DMS153 (cell line): ENCODE measurements around the gene LMO7.
"Not testable (repeated sequence)": the region's sequence is repeated elsewhere in the genome, so short reads cannot be mapped to it uniquely, and the experiment has no call there.

Experiments
- DNase-seq: peaks from one replicate; lab custom pipeline; 2025; lab: John Stamatoyannopoulos, UW

LMO7 gene

GRCh38 chr13:75647126-75647784, 11.1 kb downstream of the LMO7 start:
- no peak for DNase-seq

DNA sequence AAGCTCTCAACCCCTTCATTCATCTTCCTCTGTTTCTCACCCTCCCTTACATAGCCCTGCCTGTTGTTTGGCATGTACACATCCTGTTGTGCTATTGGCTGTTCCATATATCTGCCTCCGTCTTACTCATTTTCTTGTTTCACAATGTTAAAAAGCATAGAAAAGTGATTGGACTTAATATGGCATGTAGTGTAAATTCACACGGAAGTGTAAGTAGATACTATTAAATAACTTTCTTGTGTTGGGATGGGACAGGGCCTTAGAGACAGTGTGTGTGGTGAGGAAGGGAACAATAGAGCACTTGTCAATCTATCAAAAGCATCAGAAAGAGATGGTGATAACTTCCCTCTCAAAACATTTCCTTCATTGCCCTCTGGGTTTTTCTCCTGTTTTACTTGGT, 12.3 kb downstream of the LMO7 start:
- no peak for DNase-seq

DNA sequence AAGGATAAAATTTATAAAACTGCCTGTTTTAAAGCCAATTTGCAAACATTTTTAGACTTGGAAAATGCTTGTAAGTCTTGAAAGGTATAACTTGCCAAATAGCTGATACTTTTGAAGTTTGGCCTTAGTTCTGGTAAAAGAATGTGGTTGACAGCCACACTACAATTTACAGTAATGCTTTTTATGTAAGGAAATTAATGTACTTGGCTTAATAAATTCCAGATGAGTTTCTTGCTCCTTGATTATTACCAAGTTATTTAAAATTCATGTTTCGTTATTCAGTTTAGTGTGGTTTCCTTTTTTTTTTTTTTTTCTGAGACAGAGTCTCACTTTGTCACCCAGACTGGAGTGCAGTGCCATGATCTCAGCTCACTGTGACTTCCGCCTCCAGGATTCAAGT, 14.9 kb downstream of the LMO7 start:
- no peak for DNase-seq

- DNase-seq, result no peak
Measured at GRCh38 chr13:75652726-75653125, 16.6 kb downstream of the LMO7 start.

GRCh38 chr13:75656425-75656989, 20.4 kb downstream of the LMO7 start:
- no peak for DNase-seq

DNA sequence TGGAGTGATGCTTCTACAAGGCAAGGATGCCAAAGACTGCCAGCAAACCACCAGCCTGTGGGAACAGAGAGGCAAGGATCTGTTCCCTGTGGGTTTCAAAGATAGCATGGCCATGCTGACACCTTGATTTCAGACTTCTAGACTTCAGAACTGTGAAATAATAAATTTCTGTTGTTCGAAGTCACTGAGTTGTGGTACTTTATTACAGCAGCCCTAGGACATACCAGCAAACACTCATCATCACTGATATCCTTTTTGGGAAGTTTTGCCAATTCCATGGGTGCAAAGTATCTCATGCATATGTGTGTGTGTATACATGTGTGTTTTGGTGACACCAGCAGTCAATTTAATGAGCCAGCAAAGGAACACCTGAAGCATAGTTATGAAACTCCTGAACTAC, 21.0 kb downstream of the LMO7 start:
- no peak for DNase-seq

- DNase-seq, result no peak
Measured at GRCh38 chr13:75660694-75661093, 24.6 kb downstream of the LMO7 start.

- DNase-seq, result no peak
Measured at GRCh38 chr13:75661443-75661842, 25.3 kb downstream of the LMO7 start.

DNA sequence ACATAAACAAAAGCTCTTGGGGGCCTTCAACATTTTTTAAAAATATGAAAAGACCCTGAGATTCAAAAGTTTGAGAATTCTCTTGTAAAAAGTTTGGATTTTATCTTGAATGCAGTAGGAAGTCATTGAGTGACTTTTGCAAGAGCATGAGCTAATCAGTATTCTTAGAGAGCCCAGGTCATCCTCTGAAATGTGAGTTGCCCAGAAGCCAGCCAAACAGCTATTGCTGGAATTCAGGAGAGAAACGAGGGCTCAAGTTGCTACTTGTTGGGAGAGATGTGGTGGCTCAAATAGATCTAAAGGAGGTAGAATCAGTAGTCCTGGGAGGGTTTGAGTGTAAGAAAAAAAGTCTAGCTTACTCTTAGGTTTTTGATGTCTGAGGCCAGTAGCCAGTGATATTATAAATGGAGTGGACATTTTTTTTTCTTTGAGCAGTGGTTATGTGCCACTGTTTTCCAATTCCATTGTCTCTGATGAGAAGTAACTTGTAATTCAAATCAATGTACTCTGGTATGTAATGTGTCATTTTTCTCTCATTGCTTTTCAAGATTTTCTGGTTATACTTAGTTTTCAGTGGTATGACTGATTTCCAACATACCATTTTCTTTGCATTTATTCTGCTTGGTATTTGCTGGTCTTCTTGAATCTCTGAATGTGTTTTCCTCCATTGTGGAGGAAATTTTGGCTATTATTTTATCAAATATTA, 30.7 kb downstream of the LMO7 start:
- no peak for DNase-seq

GRCh38 chr13:75669706-75670105, 33.6 kb downstream of the LMO7 start:
- DNase-seq, result no peak

- no peak for DNase-seq
Measured at GRCh38 chr13:75670496-75670895, 34.4 kb downstream of the LMO7 start.

DNA sequence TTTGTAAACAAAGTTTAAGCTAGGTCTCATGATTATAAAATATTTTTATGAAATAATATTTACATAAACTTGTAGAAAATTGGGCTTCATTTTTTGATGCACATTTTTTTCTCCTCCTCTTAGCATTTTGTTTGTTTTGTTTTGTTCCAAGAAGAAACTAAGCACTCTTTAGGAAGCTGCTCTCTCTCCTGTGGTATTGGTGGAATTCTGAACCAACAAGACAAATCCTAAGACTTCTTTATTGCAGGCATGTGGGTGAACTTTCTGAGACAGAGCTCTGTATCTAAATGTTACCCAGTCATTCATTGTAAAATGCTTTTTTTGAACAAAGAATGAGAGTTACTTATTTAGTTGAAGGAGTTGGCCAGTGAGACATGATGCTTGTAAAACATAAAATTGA, 39.3 kb downstream of the LMO7 start:
- DNase-seq, result no peak

DNA sequence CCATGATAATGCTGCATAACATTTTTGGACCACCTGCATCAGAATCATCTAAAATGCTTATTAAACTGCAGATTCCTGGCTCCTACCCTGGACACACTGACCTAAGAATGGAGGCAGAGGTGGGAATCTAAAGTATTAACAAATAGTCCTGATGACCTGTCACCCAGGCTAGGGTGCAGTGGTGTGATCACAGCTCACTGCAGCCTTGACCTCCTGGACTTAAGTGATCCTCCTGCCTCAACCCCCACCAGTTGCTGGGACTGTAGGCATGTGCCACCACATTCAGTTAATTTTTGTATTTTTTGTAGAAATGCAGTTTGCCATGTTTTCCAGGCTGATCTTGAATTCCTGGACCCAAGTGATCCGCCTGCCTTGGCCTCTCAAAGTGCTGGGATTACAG, 43.3 kb downstream of the LMO7 start:
- no peak for DNase-seq

- DNase-seq, result not testable (repeated sequence)
Measured at GRCh38 chr13:75680251-75680650, 44.1 kb downstream of the LMO7 start.

- DNase-seq, result no peak
Measured at GRCh38 chr13:75682326-75682725, 46.2 kb downstream of the LMO7 start.

GRCh38 chr13:75685239-75685697, 49.1 kb downstream of the LMO7 start:
- DNase-seq, result peak; percentile 68

DNA sequence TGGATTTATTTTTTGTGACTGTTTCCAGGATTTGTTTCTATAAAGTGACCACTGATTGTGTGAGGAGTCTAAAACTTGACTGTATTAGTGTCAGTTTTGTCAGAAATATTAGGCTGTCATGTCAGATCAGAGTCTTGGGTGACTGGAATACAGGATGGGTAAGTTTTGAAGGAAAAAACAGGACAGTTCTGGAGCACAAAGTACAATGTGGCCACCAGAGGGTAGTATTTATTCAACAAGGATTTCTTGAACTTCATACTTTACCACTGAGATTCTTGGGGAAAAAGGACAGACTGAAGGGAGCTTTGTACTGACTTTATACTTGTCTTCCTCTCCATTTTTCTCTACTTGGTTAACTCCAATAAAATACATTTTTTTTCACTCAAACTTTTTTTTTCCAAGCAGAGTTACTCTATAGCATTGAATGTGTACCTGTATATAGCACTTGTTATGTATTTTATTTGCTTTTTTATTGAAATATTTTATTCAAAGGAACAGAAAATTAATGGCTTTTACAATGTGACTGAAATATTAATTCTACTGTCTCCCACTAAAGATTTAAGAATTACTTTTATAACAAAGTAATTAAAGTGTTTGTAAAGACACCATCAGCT, 51.1 kb downstream of the LMO7 start:
- no peak for DNase-seq

- DNase-seq, result no peak
Measured at GRCh38 chr13:75689686-75690085, 53.6 kb downstream of the LMO7 start.

GRCh38 chr13:75690607-75691006, 54.5 kb downstream of the LMO7 start:
- no peak for DNase-seq

DNA sequence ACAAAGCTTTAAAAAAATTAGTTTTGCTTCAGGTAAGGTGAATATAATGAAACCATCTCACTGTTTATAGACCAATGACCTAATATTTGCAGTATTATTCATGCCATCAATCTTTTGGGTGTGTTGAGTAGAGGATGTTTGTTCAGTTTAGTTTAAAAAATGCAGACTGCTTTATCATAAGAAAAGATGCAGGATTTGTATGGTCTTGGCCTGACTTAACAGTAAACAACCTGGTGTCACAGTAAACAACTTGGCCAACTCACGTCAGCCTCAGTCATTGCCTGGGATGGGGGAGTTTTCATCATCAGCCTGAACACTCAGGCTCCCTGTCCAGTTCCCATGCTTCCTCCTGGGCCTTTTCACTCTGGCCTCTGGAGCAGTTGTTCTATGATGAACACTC, 55.1 kb downstream of the LMO7 start:
- no peak for DNase-seq

DNA sequence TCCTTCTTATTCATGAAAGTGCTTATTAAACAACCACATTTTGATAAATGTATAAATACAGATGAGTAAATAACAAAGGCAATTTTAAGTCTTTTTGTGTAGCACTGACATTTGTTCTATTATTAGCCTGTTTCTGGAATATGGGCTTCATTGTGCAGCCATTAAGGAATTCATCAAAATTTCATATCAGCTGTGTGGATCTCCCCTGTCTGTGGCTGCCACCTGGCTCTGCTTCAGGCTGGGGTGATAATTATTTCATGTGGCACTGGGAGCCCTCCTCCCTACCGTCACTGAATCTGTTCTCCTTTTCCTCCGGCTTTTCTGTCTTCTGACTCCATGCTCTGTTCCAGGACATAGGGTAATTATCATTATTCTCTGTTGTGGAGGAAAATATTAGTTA, 57.1 kb downstream of the LMO7 start:
- DNase-seq, result no peak

DNA sequence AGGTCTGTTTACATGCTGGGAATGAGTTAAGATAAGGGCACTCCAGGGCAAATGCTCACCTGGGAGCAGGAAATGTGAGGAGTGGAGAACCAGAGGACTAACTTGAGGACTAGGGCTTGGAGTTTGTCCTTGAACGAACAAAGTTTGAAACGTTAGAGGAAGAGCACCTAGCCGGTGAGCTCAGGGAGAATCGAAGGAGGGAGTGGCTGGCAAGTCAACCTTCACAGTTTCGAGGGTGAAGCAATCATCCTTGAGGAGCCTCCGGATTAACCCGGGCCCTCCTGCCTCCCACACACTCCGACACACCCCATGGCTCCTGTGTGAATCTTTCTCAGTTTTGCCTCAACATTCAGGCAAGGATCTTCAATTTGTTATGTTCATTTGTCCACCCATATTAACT, 58.6 kb downstream of the LMO7 start:
- DNase-seq, result no peak

GRCh38 chr13:75695908-75696307, 59.8 kb downstream of the LMO7 start:
- peak; percentile 44 for DNase-seq
